Middle frontal gyrus (tissue), 1 donor: ENCODE results near the gene ST6GAL2.

Experiments
- DNase-seq: peaks from one replicate; pipeline ENCODE4 v3.0.0-alpha.2; 2015; ENCODE audit warnings: low spot score; ENCODE audit errors: extremely low spot score

Gene ST6GAL2

GRCh38 chr2:106885971-106886915 is at the start of gene ST6GAL2:
TSS of gene ST6GAL2 (minus strand) at chr2:106886167. CDS start at chr2:106843977, 42,190 bp downstream.
- DNase-seq, result no peak

GRCh38 chr2:106932644-106933043 is 46.7 kb upstream of the ST6GAL2 start:
- no peak for DNase-seq

- DNase-seq, result no peak
Measured at GRCh38 chr2:106931717-106932335, 45.9 kb upstream of the ST6GAL2 start.

GRCh38 chr2:106921451-106921850 is 35.5 kb upstream of the ST6GAL2 start:
- no peak for DNase-seq

GRCh38 chr2:106919012-106919411 is 33.0 kb upstream of the ST6GAL2 start:
- DNase-seq, result no peak

GRCh38 chr2:106904242-106904641 is 18.3 kb upstream of the ST6GAL2 start:
- no peak for DNase-seq

GRCh38 chr2:106899786-106900530 is 14.0 kb upstream of the ST6GAL2 start:
- DNase-seq, result no peak

GRCh38 chr2:106894545-106894944 is 8.6 kb upstream of the ST6GAL2 start:
- no peak for DNase-seq

GRCh38 chr2:106892048-106892447 is 6.1 kb upstream of the ST6GAL2 start:
- no peak for DNase-seq

- no peak for DNase-seq
Measured at GRCh38 chr2:106890606-106891005, 4.6 kb upstream of the ST6GAL2 start.

GRCh38 chr2:106886916-106887758 is 1.2 kb upstream of the ST6GAL2 start:
- no peak for DNase-seq

- DNase-seq, result no peak
Measured at GRCh38 chr2:106885329-106885728, 638 bp downstream of the ST6GAL2 start.

- no peak for DNase-seq
Measured at GRCh38 chr2:106882673-106883072, 3.3 kb downstream of the ST6GAL2 start.

GRCh38 chr2:106878206-106878605 is 7.8 kb downstream of the ST6GAL2 start:
- DNase-seq, result no peak

- no peak for DNase-seq
Measured at GRCh38 chr2:106876699-106877098, 9.3 kb downstream of the ST6GAL2 start.

- no peak for DNase-seq
Measured at GRCh38 chr2:106869512-106870275, 16.3 kb downstream of the ST6GAL2 start.

GRCh38 chr2:106868275-106868674 is 17.7 kb downstream of the ST6GAL2 start:
- DNase-seq, result no peak

GRCh38 chr2:106867196-106867953 is 18.6 kb downstream of the ST6GAL2 start:
- DNase-seq, result no peak

GRCh38 chr2:106866641-106867040 is 19.3 kb downstream of the ST6GAL2 start:
- no peak for DNase-seq
